Inferior parietal cortex (tissue), 1 donor: ENCODE results near the gene ALDH1A1.
"Not testable (repeated sequence)": the region's sequence is repeated elsewhere in the genome, so short reads cannot be mapped to it uniquely, and the experiment has no call there.

Experiments used
- DNase-seq: peaks from one replicate; pipeline ENCODE4 v3.0.0-alpha.2; 2016; ENCODE audit errors: extremely low spot score

Gene ALDH1A1

DNA sequence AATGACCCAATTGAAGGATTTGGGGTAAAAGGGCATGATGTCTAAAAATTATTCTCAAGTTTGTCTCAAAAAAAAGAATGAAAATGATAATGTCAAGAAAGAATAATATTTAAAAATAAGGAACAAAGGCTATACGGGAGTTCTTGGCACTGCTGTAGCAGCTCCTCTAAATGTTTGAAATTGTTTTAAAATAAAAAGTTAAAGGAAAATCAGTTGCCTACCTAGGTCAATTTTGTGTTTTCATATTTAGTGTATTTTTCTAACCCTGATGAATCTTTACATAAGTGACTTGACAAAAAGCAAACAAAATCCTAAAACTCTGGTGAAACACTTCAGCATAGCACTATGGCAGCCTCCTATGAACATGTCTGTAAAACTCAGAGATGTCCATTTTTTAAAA is 56.4 kb downstream of the ALDH1A1 start:
- DNase-seq: no peak

DNA sequence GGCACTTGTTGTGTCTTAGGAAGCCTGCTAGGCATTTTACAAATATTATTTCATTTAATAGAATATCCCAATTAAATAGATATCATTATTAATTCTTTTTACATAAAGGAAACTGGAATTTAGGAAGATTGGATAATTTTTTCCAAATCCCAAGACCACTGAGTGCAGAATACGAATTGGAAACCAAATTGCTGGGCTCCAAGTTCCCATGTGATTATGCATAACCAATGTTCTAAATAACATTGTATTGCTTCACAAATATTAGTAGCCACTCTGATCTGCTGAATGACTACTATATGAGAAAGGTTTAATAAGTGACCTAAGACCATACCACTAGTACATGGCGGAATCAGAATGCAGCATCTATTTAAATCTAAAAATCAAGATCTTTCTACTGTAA is 57.7 kb downstream of the ALDH1A1 start:
- no peak for DNase-seq

DNA sequence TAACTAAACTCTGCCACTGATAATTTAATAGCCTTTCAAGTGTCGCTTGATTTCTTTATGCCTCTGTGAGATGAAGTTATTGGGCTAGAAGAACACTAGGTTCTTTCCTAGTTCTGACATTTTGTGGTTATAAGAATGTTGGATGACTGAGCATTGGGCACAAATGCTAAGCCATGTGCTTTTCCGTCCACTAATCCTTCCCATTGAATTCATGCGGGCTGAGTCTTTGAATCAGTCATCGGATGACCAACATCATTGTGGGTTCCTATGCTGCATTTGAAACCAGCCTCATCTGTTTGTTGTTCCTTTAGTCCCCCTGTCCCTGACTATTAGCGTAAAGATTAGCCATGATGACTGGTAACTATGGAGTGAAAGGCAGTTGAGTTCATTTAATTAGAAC is 58.5 kb downstream of the ALDH1A1 start:
- DNase-seq: no peak

DNA sequence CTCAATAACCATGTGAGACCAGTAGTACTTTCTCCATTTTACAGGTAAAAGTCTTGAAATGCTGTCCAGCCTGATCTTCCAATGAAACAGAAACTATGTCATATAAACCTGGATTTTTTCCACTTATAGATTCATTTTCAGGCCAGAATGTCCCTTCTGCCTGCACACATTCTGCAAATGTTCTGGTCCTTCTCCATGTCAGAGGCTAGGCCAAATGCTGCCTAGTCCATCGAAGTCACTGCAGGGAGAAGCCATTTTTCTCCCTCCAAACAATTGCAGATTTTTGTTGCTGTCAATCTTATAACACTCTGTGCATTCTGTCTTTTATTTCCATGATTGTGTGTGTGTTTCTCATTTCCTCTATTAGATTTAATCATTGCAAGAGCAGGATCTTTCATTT is 59.4 kb downstream of the ALDH1A1 start:
- DNase-seq: no peak

DNA sequence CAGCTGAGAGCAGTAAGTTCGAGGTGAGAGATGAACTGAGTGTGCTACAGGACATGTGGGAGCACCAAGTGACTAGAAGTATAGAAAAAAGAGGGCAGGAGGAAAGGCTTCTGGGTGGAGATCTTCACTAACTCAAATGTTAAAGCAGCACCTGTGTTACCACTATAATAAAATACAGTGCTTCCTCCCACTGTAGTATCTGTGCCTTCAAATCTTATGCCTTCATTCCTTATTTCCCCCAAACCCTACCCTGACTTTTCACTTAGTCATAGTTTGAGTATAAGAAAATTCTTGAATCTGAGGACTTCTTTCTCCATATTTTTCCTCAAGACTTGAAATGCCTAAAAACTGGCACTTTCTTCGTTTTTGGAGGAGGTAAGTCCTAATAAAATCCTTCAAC is 61.8 kb downstream of the ALDH1A1 start:
- DNase-seq: no peak

DNA sequence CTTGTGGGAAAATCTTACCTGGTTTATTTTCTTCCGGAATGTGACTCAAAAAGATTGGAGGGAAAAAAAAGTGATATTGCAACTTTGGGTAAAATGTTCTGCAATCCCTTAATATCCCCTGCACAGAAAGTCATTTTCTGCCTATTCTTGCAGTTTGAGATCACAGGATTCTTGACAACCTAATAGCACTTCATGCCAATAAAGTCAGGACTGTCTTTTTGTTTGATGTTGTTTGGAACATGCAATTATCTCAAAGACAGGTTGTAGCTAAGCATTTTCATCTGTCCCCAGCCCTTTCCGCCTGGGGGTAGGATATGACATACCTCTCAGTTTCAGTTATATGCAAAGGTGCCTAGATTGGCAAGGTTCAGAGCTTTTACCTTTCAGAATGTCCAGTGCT is 63.9 kb downstream of the ALDH1A1 start:
- no peak for DNase-seq

DNA sequence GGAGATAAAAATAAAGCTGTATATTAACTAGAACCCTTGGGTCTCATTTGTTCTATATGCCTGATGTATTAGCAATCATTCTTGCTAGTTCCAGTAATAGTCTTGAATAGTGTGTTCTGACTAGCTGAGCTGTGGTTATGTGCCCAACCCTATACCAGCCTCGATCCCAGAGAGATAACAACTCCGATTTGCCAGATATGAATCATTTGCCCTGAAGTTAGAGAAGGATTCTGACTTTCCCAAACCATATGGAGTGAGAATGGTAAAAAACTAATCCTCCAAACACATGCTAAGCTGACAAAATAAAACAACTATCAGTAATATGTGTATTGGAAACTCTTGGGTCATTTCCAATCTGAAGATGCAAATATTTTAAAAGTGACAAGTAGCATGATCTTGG is 64.8 kb downstream of the ALDH1A1 start:
- DNase-seq: no peak

DNA sequence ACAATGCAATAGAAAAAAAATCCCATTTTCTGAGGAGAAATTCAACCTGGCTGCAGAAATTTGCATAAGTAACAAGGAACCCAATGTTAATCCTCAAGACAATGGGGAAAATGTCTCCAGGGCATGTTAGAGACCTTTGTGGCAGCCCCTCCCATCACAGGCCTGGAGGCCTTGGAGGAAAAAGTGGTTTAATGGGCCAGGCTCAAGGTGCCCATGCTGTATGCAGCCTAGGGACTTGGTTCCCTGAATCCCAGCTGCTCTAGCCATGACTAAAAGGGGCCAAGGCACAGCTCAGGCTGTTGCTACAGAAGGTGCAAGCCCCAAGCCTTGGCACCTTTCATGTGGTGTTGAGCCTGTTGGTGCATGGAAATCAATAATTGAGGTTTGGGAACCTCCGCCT is 66.5 kb downstream of the ALDH1A1 start:
- DNase-seq: no peak

DNA sequence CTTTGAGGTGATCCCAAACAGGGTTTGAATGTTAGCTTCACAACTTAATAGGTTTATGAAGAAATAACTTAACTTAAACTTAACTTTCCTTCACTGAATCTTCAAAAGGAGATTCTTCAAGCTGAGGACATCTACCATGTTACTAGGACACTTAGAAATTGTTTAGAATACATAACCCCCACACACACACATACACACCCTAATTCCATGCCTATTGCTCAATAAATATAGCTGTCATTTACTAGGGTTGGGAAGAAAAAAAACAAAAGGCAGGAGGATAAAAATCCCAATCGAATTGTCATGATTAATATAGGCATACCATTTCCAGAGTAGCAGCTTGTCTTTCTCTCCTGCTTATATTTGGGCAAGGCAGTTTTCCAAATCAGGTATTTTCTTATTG is 68.3 kb downstream of the ALDH1A1 start:
- no peak for DNase-seq

DNA sequence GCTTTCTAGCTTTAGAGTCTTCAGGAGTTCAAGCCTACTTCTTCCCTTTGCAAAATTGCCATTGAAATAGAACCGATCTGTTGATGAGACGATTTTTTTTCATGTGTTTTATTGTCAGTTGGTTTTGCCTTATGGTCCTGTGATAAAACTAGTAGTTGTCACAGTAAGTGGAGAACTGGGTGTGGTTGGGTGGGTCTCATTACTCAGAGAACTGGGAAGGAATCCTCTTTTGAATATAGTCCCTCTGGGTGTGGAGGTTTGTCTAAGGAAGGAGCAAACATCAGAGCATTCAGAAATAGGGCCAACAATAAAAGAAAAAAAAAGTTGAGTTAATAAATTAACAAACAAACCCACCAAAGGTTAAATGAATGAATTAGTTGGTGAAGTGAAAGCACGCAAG is 69.0 kb downstream of the ALDH1A1 start:
- DNase-seq: no peak

DNA sequence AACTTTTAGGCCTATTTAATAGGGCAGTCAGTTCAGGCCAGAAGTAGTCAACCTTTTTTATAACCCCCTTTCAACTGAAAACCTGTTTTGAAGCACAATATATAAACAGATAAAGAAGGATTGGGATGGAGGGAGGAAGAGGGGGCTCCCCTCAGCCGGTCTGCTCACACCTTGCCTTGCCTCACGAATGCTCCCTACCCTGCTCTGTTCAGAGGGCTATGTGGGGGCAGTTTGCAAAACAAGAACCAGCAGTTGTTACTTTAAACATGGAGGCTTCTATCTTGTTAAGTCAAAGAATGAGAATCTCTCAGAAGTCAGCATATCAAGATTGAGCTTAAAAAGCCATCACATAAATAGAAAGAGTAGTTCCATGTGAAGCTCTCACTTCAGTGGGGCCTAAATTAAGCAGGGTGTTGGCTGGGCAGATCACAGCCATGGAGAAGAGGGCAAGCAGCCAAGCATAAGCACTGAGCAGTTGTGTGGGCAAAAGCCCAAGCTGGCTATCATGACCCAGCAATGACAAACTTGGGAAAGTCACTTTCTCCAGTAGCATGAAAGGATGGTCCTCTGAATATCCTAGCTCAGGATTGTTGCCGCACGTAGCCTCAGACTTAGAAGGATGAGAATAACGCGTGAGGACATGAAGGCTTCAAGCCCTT is 70.6 kb downstream of the ALDH1A1 start:
- DNase-seq: no peak

DNA sequence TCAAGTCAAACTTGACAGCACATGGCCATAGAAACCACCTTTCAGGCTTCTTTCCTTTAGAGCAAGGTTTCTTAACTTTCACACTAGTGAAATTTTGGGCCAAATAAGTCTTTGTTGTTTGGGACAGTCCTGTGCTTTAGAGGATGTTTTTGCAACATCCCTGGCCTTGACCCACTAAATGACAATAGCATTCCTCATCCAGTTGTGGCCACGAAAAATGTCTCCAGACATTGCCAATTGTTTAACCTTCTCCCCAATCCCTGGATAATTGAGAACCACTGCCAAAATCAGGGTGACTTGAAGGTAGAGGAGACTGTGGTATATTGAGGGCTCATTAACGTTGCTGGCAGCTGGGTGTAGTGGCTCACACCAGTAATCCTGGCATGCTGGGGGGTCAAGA is 72.0 kb downstream of the ALDH1A1 start:
- DNase-seq: no peak

DNA sequence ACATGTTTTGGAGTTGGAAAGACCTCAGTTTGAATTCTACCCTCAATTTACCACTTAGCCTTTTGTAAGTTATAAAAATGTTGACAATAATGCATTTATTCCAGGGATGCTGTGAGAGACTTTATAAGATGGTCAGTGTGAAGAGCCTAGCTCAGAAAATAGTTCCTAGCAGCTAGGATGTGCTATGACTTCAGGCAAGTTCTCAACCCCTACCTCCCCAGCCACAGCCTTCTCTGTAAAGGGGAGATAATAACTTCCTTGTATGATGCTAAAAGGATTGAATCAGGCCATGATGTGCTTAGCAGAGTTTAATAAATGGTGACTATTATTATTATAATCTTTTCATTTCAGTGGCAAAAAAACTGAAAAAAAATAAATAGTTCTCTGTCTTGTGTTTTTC is 77.6 kb downstream of the ALDH1A1 start:
- no peak for DNase-seq

DNA sequence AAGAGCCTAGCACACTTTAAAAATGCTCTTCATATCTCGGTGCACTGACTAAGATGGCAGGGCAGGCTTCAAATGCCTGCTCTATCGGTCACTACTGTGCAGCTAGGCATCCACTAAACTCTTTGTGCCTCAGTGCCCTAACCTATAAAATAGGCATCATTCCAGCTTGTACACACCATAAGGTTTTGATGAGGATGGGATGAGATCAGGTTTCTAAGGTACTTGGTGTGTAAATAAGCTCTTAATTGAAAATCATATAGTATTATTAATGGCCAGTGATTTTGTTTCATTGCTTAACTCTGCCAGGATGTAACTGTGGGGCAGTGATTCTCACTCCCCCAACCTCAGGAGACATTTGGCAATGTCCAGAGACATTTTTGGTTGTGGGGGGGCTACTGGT is 78.5 kb downstream of the ALDH1A1 start:
- no peak for DNase-seq

DNA sequence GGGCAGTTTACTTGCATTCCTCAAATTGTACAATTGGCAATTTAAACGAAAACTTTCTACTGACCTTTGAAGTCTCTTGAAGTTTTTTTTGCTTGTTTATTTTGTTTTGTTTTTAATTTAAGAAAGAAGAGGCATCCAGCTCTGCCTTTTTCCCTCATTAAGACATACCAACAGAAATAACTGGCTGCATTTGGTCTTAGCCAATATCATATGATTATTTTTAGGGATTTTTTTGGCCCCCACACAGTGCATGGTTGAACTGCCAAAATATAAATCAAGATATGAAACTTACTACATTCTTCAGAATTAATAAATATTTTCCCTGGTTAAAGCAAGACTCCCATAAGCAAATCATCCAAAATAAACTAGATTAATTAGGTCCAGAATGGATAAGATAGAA is 79.4 kb downstream of the ALDH1A1 start:
- DNase-seq: no peak

DNA sequence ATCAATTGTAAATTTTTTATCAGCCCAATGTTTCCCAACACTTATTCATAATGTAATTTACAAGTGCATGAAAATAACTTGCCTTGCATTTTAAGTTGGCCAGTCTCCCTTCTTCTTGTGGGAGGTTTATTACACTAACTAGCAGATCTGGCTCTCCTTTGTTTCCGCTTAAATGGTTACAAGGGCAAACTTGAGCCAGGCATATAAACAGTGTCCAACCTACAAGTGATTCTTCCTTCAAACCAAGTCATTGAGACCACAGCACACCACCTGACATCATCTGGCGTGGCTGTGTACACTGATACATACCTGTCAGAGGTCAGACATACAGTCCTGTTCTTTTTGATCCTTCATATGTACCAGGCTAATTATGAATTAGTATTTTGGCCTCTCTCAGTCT is 80.1 kb downstream of the ALDH1A1 start:
- no peak for DNase-seq

DNA sequence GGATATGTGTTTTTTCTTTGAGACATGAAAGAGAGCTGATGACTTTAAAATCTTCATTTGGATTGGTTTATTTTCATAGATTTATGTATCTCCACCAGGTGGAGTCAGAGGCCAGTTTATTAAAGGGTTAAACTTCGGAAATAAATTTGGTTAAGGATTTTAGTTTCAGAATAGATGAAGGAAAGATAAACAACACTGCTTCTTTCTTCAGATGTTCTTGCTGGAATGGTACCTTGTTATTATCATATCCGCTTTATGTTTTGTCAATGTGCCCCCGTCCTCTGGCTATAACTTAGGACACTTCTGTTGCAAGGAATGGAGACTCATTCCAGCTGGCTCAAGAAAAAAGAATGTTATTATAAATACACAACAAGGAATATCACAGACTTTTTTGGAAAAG is 81.2 kb downstream of the ALDH1A1 start:
- DNase-seq: peak; percentile 49

DNA sequence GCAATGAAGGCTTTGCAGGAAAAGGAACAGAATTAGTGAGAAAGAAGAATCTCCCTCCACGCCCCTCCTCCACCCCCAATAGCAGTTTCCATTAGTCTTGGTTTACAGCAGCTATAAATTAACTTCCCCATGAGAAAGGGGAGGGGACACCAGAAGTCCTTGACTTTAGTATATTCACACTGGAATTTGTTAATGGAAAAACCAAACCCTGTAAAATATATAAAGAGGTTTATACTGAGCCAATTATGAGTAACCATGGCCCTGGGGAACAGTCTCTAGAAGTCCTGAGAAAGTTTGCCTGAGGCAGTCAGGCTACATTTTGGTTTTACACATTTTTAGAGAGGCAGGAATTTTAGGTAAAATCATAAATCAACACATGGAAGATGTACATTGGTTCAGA is 88.5 kb downstream of the ALDH1A1 start:
- no peak for DNase-seq

DNA sequence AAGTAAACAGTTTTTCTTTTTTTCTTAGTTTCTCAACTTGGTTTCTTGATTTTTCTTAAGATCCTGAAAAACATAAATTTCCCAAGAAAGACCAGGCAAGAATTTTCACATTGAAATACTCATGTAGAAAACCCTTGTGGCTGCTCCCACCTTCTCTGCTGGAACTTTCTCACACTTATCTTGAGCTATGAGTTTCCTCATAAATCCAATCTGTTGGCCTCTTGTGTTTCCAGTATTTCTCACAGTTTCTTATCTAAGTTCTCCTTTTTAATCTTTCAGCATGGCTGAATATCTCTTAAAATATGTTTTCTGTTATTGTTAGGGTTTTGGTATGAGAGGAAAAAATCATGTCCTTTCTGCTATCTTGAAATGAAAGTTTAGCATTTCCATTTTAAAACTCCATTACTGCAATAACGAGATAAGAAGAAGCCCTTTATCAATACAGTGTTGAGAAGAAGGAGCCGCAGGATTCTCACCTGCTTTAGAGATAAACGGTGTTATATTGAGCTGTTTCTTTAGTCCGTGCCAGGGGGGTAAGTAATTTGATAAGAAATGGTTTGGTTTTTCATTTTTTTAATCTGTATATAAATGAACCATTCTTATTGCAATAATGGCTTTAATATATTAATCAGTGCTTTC is 89.3 kb downstream of the ALDH1A1 start:
- DNase-seq: no peak

DNA sequence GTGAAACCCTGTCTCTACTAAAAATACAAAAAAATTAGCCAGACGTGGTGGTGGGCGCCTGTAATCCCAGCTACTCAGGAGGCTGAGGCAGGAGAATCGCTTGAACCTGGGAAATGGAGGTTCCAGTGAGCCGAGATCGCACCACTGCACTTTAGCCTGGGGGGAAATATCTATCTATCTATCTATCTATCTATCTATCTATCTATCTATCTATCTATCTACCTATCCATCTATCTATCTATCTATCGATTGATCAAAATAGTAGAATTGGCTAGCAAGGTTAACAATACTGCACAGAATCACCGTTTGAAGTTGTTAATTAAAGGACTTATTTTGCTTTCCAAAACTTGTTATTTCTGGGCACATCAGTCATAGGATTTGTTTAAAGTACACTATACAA is 90.1 kb downstream of the ALDH1A1 start:
- DNase-seq: not testable (repeated sequence)

DNA sequence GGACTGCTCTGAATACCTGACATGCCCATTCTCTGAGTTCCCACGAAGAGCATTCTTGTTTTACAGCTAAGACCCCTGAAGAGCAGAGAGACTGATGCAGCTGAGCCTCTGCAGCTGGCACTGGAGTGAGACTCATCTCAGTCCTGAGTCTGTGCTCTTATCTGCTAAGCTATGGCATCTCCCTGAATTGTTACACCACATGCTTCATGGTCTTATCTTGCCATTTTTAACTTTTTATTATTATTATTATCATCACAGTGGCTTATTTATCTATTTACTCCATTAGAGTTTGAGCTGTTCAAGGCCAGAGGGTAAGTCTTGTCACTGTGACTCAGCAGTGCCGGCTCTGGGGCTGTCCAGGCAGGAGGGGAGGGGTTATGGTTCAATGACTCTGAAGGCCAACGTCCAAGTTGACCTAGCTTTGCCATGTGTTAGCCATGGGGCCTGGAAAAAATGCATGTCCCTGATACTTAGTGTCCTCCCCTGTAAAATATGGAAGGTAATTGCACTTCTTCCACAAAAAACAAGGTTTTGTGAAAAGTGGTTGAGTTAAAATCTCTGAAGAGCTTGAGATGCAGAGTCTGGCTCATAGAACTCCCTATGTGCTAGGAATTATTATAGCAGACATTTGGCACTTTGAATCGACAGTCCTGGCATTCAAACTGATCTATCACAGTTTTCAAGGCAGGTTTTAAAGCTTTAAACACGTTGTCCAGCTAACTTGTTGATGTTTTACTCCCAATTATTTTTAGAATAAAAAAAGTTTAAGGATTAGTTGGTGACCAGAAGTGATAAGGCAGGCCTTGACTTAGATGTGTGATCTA is 94.6 kb downstream of the ALDH1A1 start:
- DNase-seq: no peak

DNA sequence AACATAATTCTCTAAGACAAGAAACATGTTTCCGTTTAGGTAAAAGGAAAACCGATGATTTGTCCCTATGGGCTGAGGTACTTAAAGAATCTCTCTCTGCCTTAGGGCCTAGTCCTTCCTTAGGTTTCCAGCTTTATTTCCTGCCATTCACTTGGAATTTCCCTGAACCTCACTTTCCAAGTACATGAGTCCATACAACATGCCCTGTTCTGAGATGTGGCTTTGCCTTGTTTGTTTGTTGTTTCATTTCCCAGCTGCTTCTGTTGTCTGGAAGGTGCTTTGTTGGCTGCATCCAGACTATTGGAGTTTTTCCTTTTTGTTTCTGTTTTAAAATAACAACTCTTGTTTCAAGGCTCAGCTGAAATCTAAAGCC is 95.2 kb downstream of the ALDH1A1 start:
- no peak for DNase-seq

DNA sequence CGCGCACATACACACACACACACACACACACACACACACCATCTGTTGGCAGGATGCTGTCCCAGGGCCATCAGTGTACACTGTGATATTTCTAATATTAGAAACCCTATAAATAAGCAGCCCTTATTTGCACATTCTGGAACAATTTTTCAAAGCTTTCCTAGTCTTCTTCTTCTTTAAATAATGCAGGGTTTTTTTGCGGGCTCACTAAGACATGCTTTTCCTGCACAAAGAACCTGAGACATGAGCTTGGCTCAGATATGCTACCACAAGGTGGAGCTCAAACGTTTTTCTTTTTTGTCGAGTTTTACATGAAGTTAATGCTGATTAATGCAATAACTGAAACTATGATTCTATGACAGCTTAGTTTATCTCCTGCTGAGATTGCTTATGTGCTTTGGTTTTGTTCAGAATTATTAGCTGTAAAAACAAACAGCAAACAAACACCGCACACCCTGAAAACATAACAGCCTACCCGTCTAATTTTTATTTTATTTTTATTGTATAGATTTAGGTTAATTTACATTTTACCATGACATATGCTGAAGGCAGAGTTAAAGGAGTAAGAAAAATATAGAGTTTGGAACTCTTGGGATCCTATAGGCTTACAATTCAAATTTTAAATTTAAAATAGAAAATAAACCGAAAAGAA is 95.8 kb downstream of the ALDH1A1 start:
- peak; percentile 87 for DNase-seq
